ENCODE results near the gene OTULINL.
"Not testable (repeated sequence)": the region's sequence is repeated elsewhere in the genome, so short reads cannot be mapped to it uniquely, and the experiment has no call there.

Gene OTULINL

GRCh38 chr5:14581106-14581890 lies at the start of gene OTULINL:
Gene OTULINL, plus strand, starts transcription at chr5:14581792. Its CDS starts 103 bp downstream, at chr5:14581895.
- Histone ChIP-seq H3K27me3 (ENCODE audit: control insufficient read depth in 1 of 2, insufficient read depth in 2 of 2, low read length in 2 of 2) (peaks cover 7 to 11% of the 10 kb centered on the region in 2 donors), H3K27ac (ENCODE audit: low read length) (no peak within 1 kb of the TSS), H3K4me3 (ENCODE audit: low read length in 2 of 2) (peak within 1 kb of the TSS; percentile 63 to 77), H3K9ac (ENCODE audit: low read length in 2 of 2) (no peak within 1 kb of the TSS), H3K9me3 (ENCODE audit: control insufficient read depth in 2 of 2, low read length in 2 of 2) (no peaks in the 10 kb centered on the region), H3K4me1 (ENCODE audit: control insufficient read depth, insufficient read depth, low read length) (peaks cover 13% of the 10 kb centered on the region), H3K36me3 (ENCODE audit: control insufficient read depth in 2 of 2, insufficient read depth in 2 of 2, low read length in 2 of 2) (no peaks in the 10 kb centered on the region)

GRCh38 chr5:14532180-14532579 lies 49.4 kb upstream of the OTULINL start:
- Histone ChIP-seq H3K27me3 (ENCODE audit: control insufficient read depth in 1 of 2, insufficient read depth in 2 of 2, low read length in 2 of 2) (no peaks in the 10 kb centered on the region), H3K27ac (ENCODE audit: low read length) (no peak overlapping the region), H3K4me3 (ENCODE audit: low read length in 2 of 2) (no peak overlapping the region)

DNA sequence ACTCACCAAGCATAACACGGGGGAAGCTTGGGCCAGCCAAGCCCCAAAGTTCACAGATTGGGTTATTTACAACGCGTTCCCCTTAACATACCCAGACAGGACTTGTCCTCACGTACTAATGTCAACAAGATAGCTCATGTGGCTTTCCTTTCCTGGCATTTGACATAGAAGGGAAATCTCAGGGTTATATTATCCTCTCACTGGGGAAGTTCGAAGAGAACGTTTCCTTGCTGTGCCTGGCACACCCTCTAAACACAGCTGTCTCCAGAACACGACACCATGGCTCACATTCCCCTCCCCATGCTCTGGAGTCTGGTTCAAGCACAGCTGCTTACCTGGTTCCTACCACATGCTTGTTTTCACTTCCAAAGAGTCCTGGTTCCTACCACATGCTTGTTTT lies 46.8 kb upstream of the OTULINL start:
- peaks cover 0 to 2% of the 10 kb centered on the region in 2 donors for H3K9me3 ChIP-seq (ENCODE audit: control insufficient read depth in 2 of 2, low read length in 2 of 2)
- H3K27me3 ChIP-seq (ENCODE audit: control insufficient read depth in 1 of 2, insufficient read depth in 2 of 2, low read length in 2 of 2), result no peaks in the 10 kb centered on the region
- no peaks in the 10 kb centered on the region for H3K36me3 ChIP-seq (ENCODE audit: control insufficient read depth in 2 of 2, insufficient read depth in 2 of 2, low read length in 2 of 2)
- no peaks in the 10 kb centered on the region for H3K4me1 ChIP-seq (ENCODE audit: control insufficient read depth, insufficient read depth, low read length)
- H3K27ac ChIP-seq (ENCODE audit: low read length), result no peak overlapping the region
- no peak overlapping the region for H3K9ac ChIP-seq (ENCODE audit: low read length in 2 of 2)
- H3K4me3 ChIP-seq (ENCODE audit: low read length in 2 of 2), result no peak overlapping the region

More at GRCh38 chr5:14532180-14532579, 49.4 kb upstream of the OTULINL start:
- H3K36me3 ChIP-seq (ENCODE audit: control insufficient read depth in 2 of 2, insufficient read depth in 2 of 2, low read length in 2 of 2), result no peaks in the 10 kb centered on the region
- H3K9me3 ChIP-seq (ENCODE audit: control insufficient read depth in 2 of 2, low read length in 2 of 2), result peaks cover 0 to 1% of the 10 kb centered on the region in 2 donors
- H3K9ac ChIP-seq (ENCODE audit: low read length in 2 of 2), result no peak overlapping the region
- no peaks in the 10 kb centered on the region for H3K4me1 ChIP-seq (ENCODE audit: control insufficient read depth, insufficient read depth, low read length)

- Histone ChIP-seq H3K27me3 (ENCODE audit: control insufficient read depth in 1 of 2, insufficient read depth in 2 of 2, low read length in 2 of 2) (peaks cover 0 to 3% of the 10 kb centered on the region in 2 donors), H3K4me3 (ENCODE audit: low read length in 2 of 2) (no peak overlapping the region), H3K36me3 (ENCODE audit: control insufficient read depth in 2 of 2, insufficient read depth in 2 of 2, low read length in 2 of 2) (no peaks in the 10 kb centered on the region), H3K4me1 (ENCODE audit: control insufficient read depth, insufficient read depth, low read length) (no peaks in the 10 kb centered on the region), H3K27ac (ENCODE audit: low read length) (no peak overlapping the region), H3K9me3 (ENCODE audit: control insufficient read depth in 2 of 2, low read length in 2 of 2) (peaks cover 0 to 8% of the 10 kb centered on the region in 2 donors), H3K9ac (ENCODE audit: low read length in 2 of 2) (no peak overlapping the region)
Measured at GRCh38 chr5:14545308-14545707, 36.3 kb upstream of the OTULINL start.

GRCh38 chr5:14545862-14546261 lies 35.7 kb upstream of the OTULINL start:
- Histone ChIP-seq H3K36me3 (ENCODE audit: control insufficient read depth in 2 of 2, insufficient read depth in 2 of 2, low read length in 2 of 2) (no peaks in the 10 kb centered on the region), H3K4me1 (ENCODE audit: control insufficient read depth, insufficient read depth, low read length) (no peaks in the 10 kb centered on the region), H3K27me3 (ENCODE audit: control insufficient read depth in 1 of 2, insufficient read depth in 2 of 2, low read length in 2 of 2) (peaks cover 0 to 3% of the 10 kb centered on the region in 2 donors), H3K4me3 (ENCODE audit: low read length in 2 of 2) (no peak overlapping the region), H3K9ac (ENCODE audit: low read length in 2 of 2) (no peak overlapping the region), H3K27ac (ENCODE audit: low read length) (no peak overlapping the region), H3K9me3 (ENCODE audit: control insufficient read depth in 2 of 2, low read length in 2 of 2) (peaks cover 0 to 8% of the 10 kb centered on the region in 2 donors)

DNA sequence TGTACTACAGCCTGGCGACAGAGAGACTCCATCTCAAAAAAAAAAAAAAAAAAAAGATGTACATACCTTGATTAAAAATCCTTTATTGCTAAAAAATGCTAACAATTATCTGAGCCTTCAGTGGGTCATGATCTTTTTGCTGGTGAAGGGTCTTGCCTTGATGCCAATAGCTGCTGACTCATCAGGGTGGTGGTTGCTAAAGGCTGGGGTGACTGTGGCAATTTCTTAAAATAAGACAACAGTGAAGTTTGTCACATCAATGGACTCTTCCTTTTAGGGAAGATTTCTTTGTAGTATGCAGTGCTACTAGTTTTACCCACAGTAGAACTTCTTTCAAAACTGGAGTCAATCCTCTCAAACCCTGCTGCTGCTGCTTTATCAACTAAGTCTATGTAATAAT lies 33.9 kb upstream of the OTULINL start:
- peaks cover 0 to 8% of the 10 kb centered on the region in 2 donors for H3K9me3 ChIP-seq (ENCODE audit: control insufficient read depth in 2 of 2, low read length in 2 of 2)
- no peaks in the 10 kb centered on the region for H3K36me3 ChIP-seq (ENCODE audit: control insufficient read depth in 2 of 2, insufficient read depth in 2 of 2, low read length in 2 of 2)
- H3K9ac ChIP-seq (ENCODE audit: low read length in 2 of 2), result no peak overlapping the region
- no peaks in the 10 kb centered on the region for H3K4me1 ChIP-seq (ENCODE audit: control insufficient read depth, insufficient read depth, low read length)
- peaks cover 0 to 5% of the 10 kb centered on the region in 2 donors for H3K27me3 ChIP-seq (ENCODE audit: control insufficient read depth in 1 of 2, insufficient read depth in 2 of 2, low read length in 2 of 2)
- H3K27ac ChIP-seq (ENCODE audit: low read length), result no peak overlapping the region
- H3K4me3 ChIP-seq (ENCODE audit: low read length in 2 of 2), result no peak overlapping the region

- Histone ChIP-seq H3K4me1 (ENCODE audit: control insufficient read depth, insufficient read depth, low read length) (no peaks in the 10 kb centered on the region), H3K9ac (ENCODE audit: low read length in 2 of 2) (no peak overlapping the region), H3K4me3 (ENCODE audit: low read length in 2 of 2) (no peak overlapping the region), H3K27ac (ENCODE audit: low read length) (no peak overlapping the region), H3K36me3 (ENCODE audit: control insufficient read depth in 2 of 2, insufficient read depth in 2 of 2, low read length in 2 of 2) (no peaks in the 10 kb centered on the region), H3K27me3 (ENCODE audit: control insufficient read depth in 1 of 2, insufficient read depth in 2 of 2, low read length in 2 of 2) (peaks cover 0 to 2% of the 10 kb centered on the region in 2 donors), H3K9me3 (ENCODE audit: control insufficient read depth in 2 of 2, low read length in 2 of 2) (peaks cover 0 to 4% of the 10 kb centered on the region in 2 donors)
Measured at GRCh38 chr5:14551211-14551610, 30.4 kb upstream of the OTULINL start.

- Histone ChIP-seq H3K4me1 (ENCODE audit: control insufficient read depth, insufficient read depth, low read length) (no peaks in the 10 kb centered on the region), H3K4me3 (ENCODE audit: low read length in 2 of 2) (no peak overlapping the region), H3K9ac (ENCODE audit: low read length in 2 of 2) (no peak overlapping the region), H3K27me3 (ENCODE audit: control insufficient read depth in 1 of 2, insufficient read depth in 2 of 2, low read length in 2 of 2) (peaks cover 0 to 2% of the 10 kb centered on the region in 2 donors), H3K9me3 (ENCODE audit: control insufficient read depth in 2 of 2, low read length in 2 of 2) (no peaks in the 10 kb centered on the region), H3K36me3 (ENCODE audit: control insufficient read depth in 2 of 2, insufficient read depth in 2 of 2, low read length in 2 of 2) (no peaks in the 10 kb centered on the region), H3K27ac (ENCODE audit: low read length) (no peak overlapping the region)
Measured at GRCh38 chr5:14552017-14552416, 29.6 kb upstream of the OTULINL start.

DNA sequence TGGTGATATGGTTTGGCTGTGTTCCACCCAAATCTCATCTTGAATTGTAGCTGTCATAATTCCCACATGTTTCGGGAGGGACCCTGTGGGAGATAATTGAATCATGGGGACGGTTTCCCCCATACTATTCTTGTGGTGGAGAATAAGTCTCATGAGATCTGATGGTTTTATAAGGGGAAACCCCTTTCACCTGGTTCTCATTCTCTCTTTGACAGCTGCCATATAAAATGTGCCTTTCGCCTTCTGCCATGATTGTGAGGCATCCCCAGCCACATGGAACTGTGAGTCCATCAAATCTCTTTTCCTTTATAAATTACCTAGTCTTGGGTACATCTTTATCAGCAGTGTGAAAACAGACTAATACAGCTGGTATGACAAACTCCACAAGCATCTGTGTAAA lies 27.3 kb upstream of the OTULINL start:
- H3K27ac ChIP-seq (ENCODE audit: low read length); H3K9ac ChIP-seq (ENCODE audit: low read length in 2 of 2); H3K9me3 ChIP-seq (ENCODE audit: control insufficient read depth in 2 of 2, low read length in 2 of 2); H3K27me3 ChIP-seq (ENCODE audit: control insufficient read depth in 1 of 2, insufficient read depth in 2 of 2, low read length in 2 of 2); H3K4me3 ChIP-seq (ENCODE audit: low read length in 2 of 2); H3K4me1 ChIP-seq (ENCODE audit: control insufficient read depth, insufficient read depth, low read length); H3K36me3 ChIP-seq (ENCODE audit: control insufficient read depth in 2 of 2, insufficient read depth in 2 of 2, low read length in 2 of 2): not testable (repeated sequence)

GRCh38 chr5:14556015-14556414 lies 25.6 kb upstream of the OTULINL start:
- H3K27ac ChIP-seq (ENCODE audit: low read length), result no peak overlapping the region
- no peak overlapping the region for H3K4me3 ChIP-seq (ENCODE audit: low read length in 2 of 2)
- H3K9me3 ChIP-seq (ENCODE audit: control insufficient read depth in 2 of 2, low read length in 2 of 2), result no peaks in the 10 kb centered on the region
- no peaks in the 10 kb centered on the region for H3K36me3 ChIP-seq (ENCODE audit: control insufficient read depth in 2 of 2, insufficient read depth in 2 of 2, low read length in 2 of 2)
- no peak overlapping the region for H3K9ac ChIP-seq (ENCODE audit: low read length in 2 of 2)
- H3K27me3 ChIP-seq (ENCODE audit: control insufficient read depth in 1 of 2, insufficient read depth in 2 of 2, low read length in 2 of 2), result peaks cover 0 to 2% of the 10 kb centered on the region in 2 donors
- H3K4me1 ChIP-seq (ENCODE audit: control insufficient read depth, insufficient read depth, low read length), result no peaks in the 10 kb centered on the region

DNA sequence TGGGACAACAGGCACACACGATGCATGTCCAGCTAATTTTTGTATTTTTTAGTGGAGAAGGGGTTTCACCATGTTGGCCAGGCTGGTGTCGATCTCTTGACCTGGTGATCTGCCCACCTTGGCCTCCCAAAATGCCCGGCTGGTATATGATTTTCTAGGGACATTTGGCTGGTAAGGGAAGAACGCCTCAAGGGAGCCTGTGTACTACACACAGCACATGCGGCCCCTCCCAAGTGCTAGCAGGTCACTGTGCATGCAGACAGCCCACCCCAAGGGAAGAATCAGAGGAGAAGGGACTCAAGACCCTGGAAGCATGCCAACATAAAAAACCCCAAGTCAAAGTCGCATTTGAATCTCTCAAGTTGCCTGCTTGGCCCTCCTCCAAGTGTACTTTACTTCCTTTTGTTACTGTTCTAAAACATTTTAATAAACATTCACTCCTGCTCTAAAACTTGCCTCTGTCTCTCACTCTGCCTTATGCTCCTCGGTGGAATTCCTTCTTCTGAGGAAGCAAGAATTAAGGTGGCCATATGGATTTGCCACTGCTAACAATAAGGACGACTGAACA lies 24.3 kb upstream of the OTULINL start:
- H3K9ac ChIP-seq (ENCODE audit: low read length in 2 of 2), result no peak overlapping the region
- H3K36me3 ChIP-seq (ENCODE audit: control insufficient read depth in 2 of 2, insufficient read depth in 2 of 2, low read length in 2 of 2), result no peaks in the 10 kb centered on the region
- H3K4me3 ChIP-seq (ENCODE audit: low read length in 2 of 2), result no peak overlapping the region
- no peaks in the 10 kb centered on the region for H3K9me3 ChIP-seq (ENCODE audit: control insufficient read depth in 2 of 2, low read length in 2 of 2)
- H3K4me1 ChIP-seq (ENCODE audit: control insufficient read depth, insufficient read depth, low read length), result no peaks in the 10 kb centered on the region
- no peak overlapping the region for H3K27ac ChIP-seq (ENCODE audit: low read length)
- peaks cover 0 to 2% of the 10 kb centered on the region in 2 donors for H3K27me3 ChIP-seq (ENCODE audit: control insufficient read depth in 1 of 2, insufficient read depth in 2 of 2, low read length in 2 of 2)
